H1 (cell line): ENCODE data around the gene PDE8B. TPM values are rescaled to one million over a fixed set of nuclear protein-coding genes. Genes with fewer than 3 reads are reported as not detected.

Experiments
- CTCF ChIA-PET: fragments of 300-600 bp; sonication (Branson Sonifier 250); formaldehyde crosslinking; loops from one replicate; lab custom pipeline; 2021; ENCODE audit not compliant: partially characterized antibody; lab: Charles Lee
- POLR2A ChIA-PET: fragments of 300-600 bp; sonication (Branson Sonifier 250); formaldehyde crosslinking; loops from one replicate; lab custom pipeline; 2021; ENCODE audit warnings: inconsistent platforms; ENCODE audit not compliant: partially characterized antibody; lab: Charles Lee
- DNase-seq, 2 experiments: peaks; one replicate each; pipeline versions ENCODE4 v3.0.0 to v3.0.0-alpha.2; 2010 to 2022; ENCODE audit warnings: low spot score in 2 of 2, low read depth in 1 of 2, mixed read lengths in 1 of 2
- FAIRE-seq: peaks from 2 replicates; lab custom pipeline; 2011; peaks lifted over from hg19 to GRCh38; lab: Jason Lieb, UNC
- H2AFZ ChIP-seq: 2 replicates; pipeline ENCODE4 v1.8.1; 2012; ENCODE audit warnings: low read length, inconsistent platforms
- H2AK5ac ChIP-seq: 2 replicates; pipeline ENCODE4 v1.6.1; 2013; ENCODE audit warnings: low read depth, low read length
- H2BK120ac ChIP-seq: replicated peaks from 2 replicates; pipeline ENCODE3; 2013; ENCODE audit warnings: low read depth, low read length, inconsistent platforms
- H2BK12ac ChIP-seq: 2 replicates; pipeline ENCODE4 v1.6.1; 2013; ENCODE audit warnings: low read depth, low read length
- H2BK15ac ChIP-seq: 2 replicates; pipeline ENCODE4 v1.6.1; 2013; ENCODE audit warnings: low read length
- H2BK20ac ChIP-seq: 2 replicates; pipeline ENCODE4 v1.6.1; 2013; ENCODE audit warnings: low read length
- H2BK5ac ChIP-seq: 2 replicates; pipeline ENCODE4 v1.6.1; 2013; ENCODE audit warnings: low read depth, low read length
- H3K14ac ChIP-seq: 2 replicates; pipeline ENCODE4 v1.6.1; 2013; ENCODE audit warnings: inconsistent platforms; ENCODE audit not compliant: insufficient read length
- H3K18ac ChIP-seq: 2 replicates; pipeline ENCODE4 v1.6.1; 2013; ENCODE audit warnings: low read length; ENCODE audit errors: extremely low read depth
- H3K23ac ChIP-seq: 2 replicates; pipeline ENCODE4 v1.6.1; 2013; ENCODE audit warnings: inconsistent platforms; ENCODE audit not compliant: insufficient read length
- H3K23me2 ChIP-seq: 2 replicates; pipeline ENCODE4 v1.6.1; 2013; ENCODE audit warnings: low read depth, low read length
- H3K27ac ChIP-seq: 2 replicates; pipeline ENCODE4 v1.6.1; 2011; ENCODE audit warnings: low read depth, low read length, inconsistent platforms
- H3K27me3 ChIP-seq, 4 experiments: replicated peaks in 1 of 4; 1 replicate in 1 of 4; 2 replicates in 3 of 4; pipeline versions ENCODE4 v1.6.1 to v1.8.1; 2011 to 2013; ENCODE audit warnings: low read length in 3 of 4, mild to moderate bottlenecking in 3 of 4, inconsistent platforms in 2 of 4, mixed read lengths in 2 of 4, moderate library complexity in 1 of 4; ENCODE audit not compliant: control insufficient read depth in 3 of 4, insufficient read depth in 3 of 4; ENCODE audit errors: extremely low read depth in 1 of 4
- H3K36me3 ChIP-seq, 4 experiments: 2 replicates each; pipeline versions ENCODE4 v1.6.1 to v1.8.1; 2011 to 2013; ENCODE audit warnings: mild to moderate bottlenecking in 4 of 4, low read length in 3 of 4, moderate library complexity in 2 of 4, control low read depth in 1 of 4, inconsistent platforms in 1 of 4; ENCODE audit not compliant: insufficient read depth in 4 of 4, control insufficient read depth in 2 of 4
- H3K4ac ChIP-seq: replicated peaks from 2 replicates; pipeline ENCODE3; 2013; ENCODE audit warnings: low read length, low read depth, mixed read lengths, inconsistent platforms; ENCODE audit not compliant: insufficient read length
- H3K4me1 ChIP-seq, 4 experiments: replicated peaks in 1 of 4; 1 replicate in 1 of 4; 2 replicates in 3 of 4; pipeline versions ENCODE4 v1.6.1 to v1.8.1; 2011 to 2013; ENCODE audit warnings: low read length in 3 of 4, inconsistent platforms in 2 of 4, mixed read lengths in 1 of 4; ENCODE audit not compliant: insufficient read depth in 4 of 4, control insufficient read depth in 3 of 4
- H3K4me2 ChIP-seq, 2 experiments: 2 replicates each; pipeline versions ENCODE4 v1.6.1 to v1.8.1; 2011 to 2013; ENCODE audit warnings: low read depth in 2 of 2, low read length in 2 of 2, control low read depth in 1 of 2, inconsistent platforms in 1 of 2, mild to moderate bottlenecking in 1 of 2; ENCODE audit not compliant: insufficient read depth in 1 of 2
- H3K4me3 ChIP-seq, 4 experiments: fragments of 200-600, 300-600 bp in 1 of 4; sonication (generic), shearing (Covaris generic), sonication (Bioruptor Twin) in 1 of 4; 2 replicates each; pipeline versions ENCODE4 v1.5.1 to v1.8.1; 2011 to 2016; ENCODE audit warnings: low read length in 4 of 4, low read depth in 3 of 4, control low read depth in 2 of 4, inconsistent platforms in 2 of 4, mild to moderate bottlenecking in 2 of 4, mixed read lengths in 1 of 4, moderate library complexity in 1 of 4; ENCODE audit not compliant: insufficient read depth in 2 of 4; ENCODE audit errors: extremely low read depth in 1 of 4
- H3K56ac ChIP-seq: replicated peaks from 2 replicates; pipeline ENCODE3; 2013; ENCODE audit warnings: low read depth, mild to moderate bottlenecking, mixed read lengths, low read length, inconsistent platforms; ENCODE audit not compliant: insufficient read length
- H3K79me1 ChIP-seq: 2 replicates; pipeline ENCODE4 v1.6.1; 2013; ENCODE audit warnings: low read depth, low read length, control low read depth
- H3K79me2 ChIP-seq, 2 experiments: 2 replicates each; pipeline versions ENCODE4 v1.6.1 to v1.8.1; 2012 to 2013; ENCODE audit warnings: low read length in 2 of 2, mild to moderate bottlenecking in 2 of 2, inconsistent platforms in 1 of 2; ENCODE audit not compliant: insufficient read depth in 2 of 2, control insufficient read depth in 1 of 2
- H3K9ac ChIP-seq, 4 experiments: replicated peaks in 1 of 4; 1 replicate in 1 of 4; 2 replicates in 3 of 4; pipeline versions ENCODE4 v1.6.1 to v1.8.1; 2011 to 2013; ENCODE audit warnings: low read depth in 3 of 4, low read length in 3 of 4, control low read depth in 2 of 4, mild to moderate bottlenecking in 2 of 4, moderate library complexity in 2 of 4, inconsistent platforms in 1 of 4; ENCODE audit errors: extremely low read depth in 1 of 4
- H3K9me3 ChIP-seq, 2 experiments: 2 replicates each; pipeline versions ENCODE4 v1.6.1 to v1.8.1; 2012 to 2013; ENCODE audit warnings: mild to moderate bottlenecking in 2 of 2, moderate library complexity in 2 of 2, control low read depth in 1 of 2, inconsistent platforms in 1 of 2, low read depth in 1 of 2, low read length in 1 of 2, mixed read lengths in 1 of 2; ENCODE audit not compliant: insufficient read depth in 2 of 2
- H4K20me1 ChIP-seq, 2 experiments: replicated peaks in 1 of 2; 2 replicates each; pipeline versions ENCODE3 to v1.8.1; 2011 to 2013; ENCODE audit warnings: inconsistent platforms in 2 of 2, low read length in 2 of 2, mild to moderate bottlenecking in 1 of 2; ENCODE audit not compliant: insufficient read depth in 2 of 2, control insufficient read depth in 1 of 2
- H4K5ac ChIP-seq: 2 replicates; pipeline ENCODE4 v1.6.1; 2013; ENCODE audit warnings: low read length, low read depth, mixed read lengths, inconsistent platforms; ENCODE audit not compliant: insufficient read length
- H4K8ac ChIP-seq: 2 replicates; pipeline ENCODE4 v1.8.0; 2013; ENCODE audit warnings: mild to moderate bottlenecking, moderate library complexity, low read length, inconsistent platforms; ENCODE audit not compliant: insufficient read depth; ENCODE audit errors: extremely low read depth
- H4K91ac ChIP-seq: replicated peaks from 2 replicates; pipeline ENCODE3; 2013; ENCODE audit warnings: low read length, mixed read lengths, inconsistent platforms; ENCODE audit not compliant: insufficient read length
- ATF3 ChIP-seq: IDR thresholded peaks from 2 replicates; pipeline ENCODE4 v1.6.1; 2011; ENCODE audit warnings: low read depth, mild to moderate bottlenecking, low read length; ENCODE audit not compliant: insufficient read depth
- BCL11A ChIP-seq, 2 experiments: IDR thresholded peaks; one replicate each; pipeline ENCODE4 v1.6.1; 2011; ENCODE audit warnings: low read depth in 2 of 2, low read length in 2 of 2, mild to moderate bottlenecking in 2 of 2
- CBX8 ChIP-seq: fragments of 300-800, 300-1000 bp; sonication (generic); IDR thresholded peaks from 2 replicates; pipeline ENCODE4 v1.7.1; 2016; ENCODE audit warnings: low read depth, low read length, borderline replicate concordance
- CHD2 ChIP-seq: IDR thresholded peaks from 2 replicates; pipeline ENCODE4 v1.6.1; 2012; ENCODE audit warnings: low read length, improper control_type of control experiment
- E2F6 ChIP-seq: IDR thresholded peaks from 2 replicates; pipeline ENCODE4 v1.6.1; 2012; ENCODE audit warnings: inconsistent platforms
- FOSL1 ChIP-seq: IDR thresholded peaks from 2 replicates; pipeline ENCODE4 v1.6.1; 2011; ENCODE audit warnings: mild to moderate bottlenecking, low read depth, low read length, moderate library complexity; ENCODE audit not compliant: insufficient read depth
- GABPA ChIP-seq: IDR thresholded peaks from 2 replicates; pipeline ENCODE4 v1.6.1; 2011; ENCODE audit warnings: mild to moderate bottlenecking, low read length, moderate library complexity, borderline replicate concordance; ENCODE audit not compliant: insufficient read depth
- JUN ChIP-seq: IDR thresholded peaks from 2 replicates; pipeline ENCODE4 v1.6.1; 2011; ENCODE audit warnings: low read depth, mild to moderate bottlenecking, improper control_type of control experiment, low read length
- RXRA ChIP-seq: IDR thresholded peaks from 2 replicates; pipeline ENCODE4 v1.6.1; 2011; ENCODE audit warnings: low read depth, mild to moderate bottlenecking, low read length, moderate library complexity; ENCODE audit not compliant: insufficient read depth
- SIRT6 ChIP-seq: IDR thresholded peaks from one replicate; pipeline ENCODE4 v1.7.1; 2012; ENCODE audit warnings: low read length, inconsistent platforms
- SP1 ChIP-seq: IDR thresholded peaks from 2 replicates; pipeline ENCODE4 v1.6.1; 2011; ENCODE audit warnings: low read depth, low read length
- SP4 ChIP-seq: IDR thresholded peaks from 2 replicates; pipeline ENCODE4 v1.6.1; 2012; ENCODE audit warnings: low read length, inconsistent platforms
- SUZ12 ChIP-seq: fragments of 200-600 bp; sonication (generic); IDR thresholded peaks from 2 replicates; pipeline ENCODE4 v1.6.1; 2012; ENCODE audit warnings: mild to moderate bottlenecking, inconsistent platforms, low read length, moderate library complexity, mixed read lengths
- TEAD4 ChIP-seq: IDR thresholded peaks from 2 replicates; pipeline ENCODE4 v1.6.1; 2012; ENCODE audit warnings: low read depth, low read length, inconsistent platforms, mixed read lengths
- YY1 ChIP-seq: IDR thresholded peaks from 2 replicates; pipeline ENCODE4 v1.6.1; 2011; ENCODE audit warnings: low read depth, mild to moderate bottlenecking, low read length
- WGBS, 2 experiments: shearing (Covaris generic) in 1 of 2; methylation state at CpG; one replicate each; pipeline versions ENCODE4 v1.1.6 to v1.1.7; 2013 to 2015; ENCODE audit warnings: low lambda C conversion rate in 2 of 2, mixed read lengths in 2 of 2, inconsistent platforms in 1 of 2, low coverage in 1 of 2, missing lambda C conversion rate in 1 of 2; ENCODE audit not compliant: insufficient replicate concordance in 2 of 2, insufficient coverage in 1 of 2, insufficient read length in 1 of 2; ENCODE audit errors: extremely low coverage in 1 of 2, missing lambda C conversion rate in 1 of 2; 5-methylcytosine and 5-hydroxymethylcytosine counted together
- polyA plus RNA-seq, 7 experiments: library from polyadenylated mRNA; depleted of rRNA in 3 of 7; stranded (reverse) in 5 of 7; unstranded in 2 of 7; fragments of >200 nt in 5 of 7; fragments of 200-250 nt in 2 of 7; gene quantifications; 1 replicate in 5 of 7; 2 replicates in 1 of 7; 4 replicates in 1 of 7; pipeline versions ENCODE4 v1.2.1 to v1.2.3, GENCODE V29; 2011 to 2013; ENCODE audit warnings: missing spikeins in 2 of 7, mixed read lengths in 2 of 7
- total RNA-seq: library from RNA; stranded (reverse); fragmentation: NEBNext Ultra II Directional; extraction: Animal tissue kit (Norgen Biotek cat#: 25700); gene quantifications from 2 replicates; pipeline ENCODE4 v1.2.1, GENCODE V29; 2021

PDE8B gene
- total and polyA plus RNA-seq, 2 of the 8 experiments (the other 6 are each of a cell fraction or from before 2014, with no cell fraction given) = 0.32 to 1.1 TPM

DNA sequence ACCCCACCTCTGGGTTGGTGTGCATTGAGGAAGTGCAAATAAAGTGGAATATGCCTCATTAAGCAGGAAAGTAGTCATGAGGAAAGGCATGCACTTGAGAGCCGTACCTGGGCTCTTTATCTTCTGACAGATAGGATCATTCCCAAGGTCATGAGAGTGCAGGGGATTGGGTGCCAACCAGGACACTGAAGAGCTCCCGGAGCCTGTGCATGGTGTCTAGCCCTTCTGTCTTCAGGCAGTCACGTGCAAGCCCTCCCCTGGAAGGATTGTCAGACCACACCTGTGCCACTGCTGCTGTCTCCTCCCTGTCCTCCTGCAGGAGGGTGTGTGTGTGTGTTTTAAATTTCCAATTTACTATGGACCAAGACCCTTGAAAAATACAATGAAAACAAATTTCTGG, 69.6 kb downstream of the PDE8B start:
- WGBS, 2 experiments = 87% methylated on average over 3 of the region's 3 CpGs; no CpG with 5 or more reads in 1 of the 2 experiments
- FAIRE-seq = no peak
- TF ChIP-seq GABPA (no peak), ATF3 (no peak), SIRT6 (no peak), CBX8 (no peak), SUZ12 (no peak), YY1 (no peak), SP4 (no peak), FOSL1 (no peak), CHD2 (no peak), JUN (no peak), SP1 (no peak), TEAD4 (no peak), E2F6 (no peak), RXRA (no peak), BCL11A (IDR thresholded peaks at IDR 0.05; ENCODE audit: low read depth in 2 of 2, low read length in 2 of 2) (no peak)

More for the DNA sequence above, 69.6 kb downstream of the PDE8B start:
- H4K5ac ChIP-seq = no peak overlapping the region
- H3K4ac ChIP-seq = no peak overlapping the region
- H3K14ac ChIP-seq = no peak overlapping the region
- no peak overlapping the region for H3K4me3 ChIP-seq
- H3K4me1 ChIP-seq = peaks cover 0 to 2% (median 0%) of the 10 kb centered on the region in 4 experiments; a peak in 1 of 7 replicates
- H4K91ac ChIP-seq = no peak overlapping the region
- no peak overlapping the region for H3K9ac ChIP-seq
- no peaks in the 10 kb centered on the region for H4K20me1 ChIP-seq
- DNase-seq = no peak
- no peak overlapping the region for H2AK5ac ChIP-seq
- H2AFZ ChIP-seq = no peak overlapping the region
- H3K9me3 ChIP-seq = no peaks in the 10 kb centered on the region
- H4K8ac ChIP-seq = no peak overlapping the region
- H3K18ac ChIP-seq = no peak overlapping the region
- H3K79me1 ChIP-seq = no peaks in the 10 kb centered on the region
- H3K23me2 ChIP-seq = no peaks in the 10 kb centered on the region
- H3K79me2 ChIP-seq = no peaks in the 10 kb centered on the region
- no peak overlapping the region for H2BK5ac ChIP-seq
- no peak overlapping the region for H2BK20ac ChIP-seq
- H3K27ac ChIP-seq = no peak overlapping the region
- CTCF ChIA-PET = interaction anchor here (0.5 to 1.2 kb wide), 3 partner anchors 9 to 97 kb away, joined by 3 read pairs; no protein-coding TSS in a partner anchor
- H2BK120ac ChIP-seq = no peak overlapping the region
- no peak overlapping the region for H3K4me2 ChIP-seq
- H3K36me3 ChIP-seq = no peaks in the 10 kb centered on the region
- no peaks in the 10 kb centered on the region for H3K27me3 ChIP-seq
- no peak overlapping the region for H3K23ac ChIP-seq
- no peak overlapping the region for H2BK12ac ChIP-seq
- no peak overlapping the region for H3K56ac ChIP-seq
- POLR2A ChIA-PET = no interaction called here
- H2BK15ac ChIP-seq = no peak overlapping the region
